GM12878 (cell line): ENCODE measurements around the gene INPP5D. TPM values are rescaled to one million over a fixed set of nuclear protein-coding genes. Genes with fewer than 3 reads are reported as not detected.

ENCODE experiments used
- ETV6 ChIP-seq, 2 experiments: fragments of 450-650 bp in 1 of 2; IDR thresholded peaks in 1 of 2; conservative IDR thresholded peaks in 1 of 2; 2 replicates each; pipeline ENCODE4 v1.6.1; 2014; ENCODE audit warnings: antibody characterized with exemption in 1 of 2, borderline replicate concordance in 1 of 2, low read depth in 1 of 2, mild to moderate bottlenecking in 1 of 2, moderate library complexity in 1 of 2
- IKZF2 ChIP-seq, 2 experiments: fragments of 450-650 bp; IDR thresholded peaks; 2 replicates each; pipeline ENCODE4 v1.6.1; 2017; ENCODE audit warnings: mild to moderate bottlenecking in 2 of 2, moderate library complexity in 2 of 2
- IRF4 ChIP-seq: IDR thresholded peaks from 2 replicates; pipeline ENCODE4 v1.6.1; 2011; ENCODE audit warnings: low read depth, low read length
- JUNB ChIP-seq: IDR thresholded peaks from 2 replicates; pipeline ENCODE4 v1.6.1; 2016; ENCODE audit warnings: antibody characterized with exemption, mild to moderate bottlenecking
- MTA2 ChIP-seq: fragments of 450-650 bp; IDR thresholded peaks from 2 replicates; pipeline ENCODE4 v1.6.1; 2016; ENCODE audit warnings: low read depth, mild to moderate bottlenecking, moderate library complexity
- NR2F1 ChIP-seq: fragments of 450-650 bp; conservative IDR thresholded peaks from 2 replicates; pipeline ENCODE4 v1.6.1; 2017; ENCODE audit warnings: mild to moderate bottlenecking
- POLR2A ChIP-seq: IDR thresholded peaks from 2 replicates; pipeline ENCODE4 v1.6.1; 2011; ENCODE audit warnings: low read depth, mild to moderate bottlenecking, low read length
- RB1 ChIP-seq: fragments of 450-650 bp; formaldehyde crosslinking; IDR thresholded peaks from 2 replicates; pipeline ENCODE4 v1.6.1; 2017; ENCODE audit warnings: mild to moderate bottlenecking, borderline replicate concordance
- WRNIP1 ChIP-seq: IDR thresholded peaks from 2 replicates; pipeline ENCODE4 v1.6.1; 2011; ENCODE audit warnings: low read depth, low read length, improper control_type of control experiment, borderline replicate concordance
- ZBED1 ChIP-seq: IDR thresholded peaks from 2 replicates; pipeline ENCODE4 v1.6.1; 2016; ENCODE audit warnings: borderline replicate concordance
- polyA plus RNA-seq, 11 experiments: library from polyadenylated mRNA; depleted of rRNA in 4 of 11; unstranded in 6 of 11; stranded (reverse) in 5 of 11; fragments of >200 nt; fragmentation: Nextera tagmentation in 4 of 11; fragmentation: Illumina TruSeq in 1 of 11; extraction: Ambion mirVana in 4 of 11; extraction: Trizol in 1 of 11; gene quantifications; 1 replicate in 1 of 11; 2 replicates in 10 of 11; pipeline versions ENCODE4 v1.2.1 to v1.2.3, GENCODE V29; 2011 to 2016; ENCODE audit warnings: inconsistent platforms in 2 of 11, missing spikeins in 2 of 11, low read depth in 1 of 11
- total RNA-seq, 4 experiments: library from RNA; depleted of rRNA in 3 of 4; stranded (reverse); fragments of >200 nt in 3 of 4; fragmentation: Illumina TruSeq in 1 of 4; extraction: Trizol in 1 of 4; gene quantifications; 2 replicates each; pipeline versions ENCODE4 v1.2.1 to v1.2.3, GENCODE V29; 2013 to 2021
- TF ChIP-seq, protein P1 (sequence below): fragments of 450-650 bp; formaldehyde crosslinking; IDR thresholded peaks from 2 replicates; pipeline ENCODE4 v1.5.0; 2022; ENCODE audit warnings: mild to moderate bottlenecking, missing genetic modification characterization
- TF ChIP-seq, protein P2 (sequence below): IDR thresholded peaks from 2 replicates; pipeline ENCODE4 v1.6.1; 2012; ENCODE audit warnings: low read depth, low read length, improper control_type of control experiment
- TF ChIP-seq, protein P3 (sequence below): IDR thresholded peaks from 2 replicates; pipeline ENCODE4 v1.6.1; 2011; ENCODE audit warnings: low read depth, low read length, improper control_type of control experiment, borderline replicate concordance
- TF ChIP-seq, protein P4 (sequence below): IDR thresholded peaks from 2 replicates; pipeline ENCODE4 v1.6.1; 2012; ENCODE audit warnings: improper control_type of control experiment, low read depth, low read length; ENCODE audit not compliant: insufficient replicate concordance

The INPP5D gene
- total and polyA plus RNA-seq, 10 of the 15 experiments (the other 5 are each of a cell fraction or from before 2014, with no cell fraction given) = 11.8 to 139 (median 88.8) TPM

DNA sequence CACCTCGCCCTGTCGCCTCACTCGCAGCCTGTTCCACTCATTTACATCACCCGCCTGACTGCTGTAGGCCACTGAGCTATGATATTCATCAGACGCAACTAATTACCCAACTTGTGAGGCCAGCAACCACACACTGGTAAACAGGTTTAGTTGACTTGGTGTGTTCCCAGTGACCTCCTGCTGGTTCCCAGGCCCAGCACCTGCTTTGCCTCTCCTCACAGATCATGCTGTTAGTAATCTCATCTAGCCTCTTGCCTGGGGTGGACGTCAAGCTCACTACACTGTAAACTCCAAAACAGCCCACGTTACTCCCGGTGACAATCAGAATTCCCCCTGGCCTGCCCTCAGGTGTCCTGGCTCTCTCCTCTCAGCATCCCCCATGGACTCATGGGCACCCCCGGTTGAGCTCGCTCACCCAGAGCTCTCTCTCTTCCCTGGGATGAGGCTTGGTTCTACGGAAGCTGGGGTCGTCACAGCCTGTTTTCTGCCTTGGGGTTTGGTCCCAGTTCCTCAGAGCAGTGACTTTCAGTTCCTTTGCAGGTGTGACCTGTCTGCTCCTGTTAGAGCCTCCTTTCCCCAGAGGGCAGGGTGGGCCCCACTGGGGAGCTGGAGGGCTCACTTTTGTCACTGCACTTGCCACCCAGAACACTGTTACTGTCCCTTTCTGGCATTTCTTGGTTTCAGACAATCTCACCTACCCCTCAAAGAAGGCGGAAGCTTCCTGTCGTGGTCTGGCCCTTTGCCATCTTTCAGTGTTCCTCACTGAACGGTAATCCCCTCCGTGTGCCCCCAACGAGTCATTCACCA lies 40.3 kb downstream of the INPP5D start (continued):
- TF ChIP-seq, protein P1, sequence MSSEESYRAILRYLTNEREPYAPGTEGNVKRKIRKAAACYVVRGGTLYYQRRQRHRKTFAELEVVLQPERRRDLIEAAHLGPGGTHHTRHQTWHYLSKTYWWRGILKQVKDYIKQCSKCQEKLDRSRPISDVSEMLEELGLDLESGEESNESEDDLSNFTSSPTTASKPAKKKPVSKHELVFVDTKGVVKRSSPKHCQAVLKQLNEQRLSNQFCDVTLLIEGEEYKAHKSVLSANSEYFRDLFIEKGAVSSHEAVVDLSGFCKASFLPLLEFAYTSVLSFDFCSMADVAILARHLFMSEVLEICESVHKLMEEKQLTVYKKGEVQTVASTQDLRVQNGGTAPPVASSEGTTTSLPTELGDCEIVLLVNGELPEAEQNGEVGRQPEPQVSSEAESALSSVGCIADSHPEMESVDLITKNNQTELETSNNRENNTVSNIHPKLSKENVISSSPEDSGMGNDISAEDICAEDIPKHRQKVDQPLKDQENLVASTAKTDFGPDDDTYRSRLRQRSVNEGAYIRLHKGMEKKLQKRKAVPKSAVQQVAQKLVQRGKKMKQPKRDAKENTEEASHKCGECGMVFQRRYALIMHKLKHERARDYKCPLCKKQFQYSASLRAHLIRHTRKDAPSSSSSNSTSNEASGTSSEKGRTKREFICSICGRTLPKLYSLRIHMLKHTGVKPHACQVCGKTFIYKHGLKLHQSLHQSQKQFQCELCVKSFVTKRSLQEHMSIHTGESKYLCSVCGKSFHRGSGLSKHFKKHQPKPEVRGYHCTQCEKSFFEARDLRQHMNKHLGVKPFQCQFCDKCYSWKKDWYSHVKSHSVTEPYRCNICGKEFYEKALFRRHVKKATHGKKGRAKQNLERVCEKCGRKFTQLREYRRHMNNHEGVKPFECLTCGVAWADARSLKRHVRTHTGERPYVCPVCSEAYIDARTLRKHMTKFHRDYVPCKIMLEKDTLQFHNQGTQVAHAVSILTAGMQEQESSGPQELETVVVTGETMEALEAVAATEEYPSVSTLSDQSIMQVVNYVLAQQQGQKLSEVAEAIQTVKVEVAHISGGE (CRISPR knock-in tag) = no peak
- TF ChIP-seq ZBED1 (peak; percentile 76; the same call in 1 of the 2 replicates), IKZF2 (IDR thresholded peaks at IDR 0.05) (peak; percentile 96 to 97), WRNIP1 (no peak), ETV6 (conservative IDR thresholded peaks at IDR 0.05 in 1 of 2, IDR thresholded peaks at IDR 0.05 in 1 of 2; ENCODE audit: borderline replicate concordance in 1 of 2, low read depth in 1 of 2) (peak in 1 of 2 experiments; percentile 98; a peak in 2 of 4 replicates), POLR2A (no peak; the same call in 1 of the 2 replicates), RB1 (peak; percentile 76; the same call in 1 of the 2 replicates), NR2F1 (peak; percentile 96), JUNB (0 out of 2 replicates have a peak, but pooled peaks have one; percentile 41), MTA2 (peak; percentile 89), IRF4 (peak; percentile 91)
- TF ChIP-seq, protein P2, sequence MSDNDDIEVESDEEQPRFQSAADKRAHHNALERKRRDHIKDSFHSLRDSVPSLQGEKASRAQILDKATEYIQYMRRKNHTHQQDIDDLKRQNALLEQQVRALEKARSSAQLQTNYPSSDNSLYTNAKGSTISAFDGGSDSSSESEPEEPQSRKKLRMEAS = peak; percentile 17; the same call in 1 of the 2 replicates
- TF ChIP-seq, protein P3, sequence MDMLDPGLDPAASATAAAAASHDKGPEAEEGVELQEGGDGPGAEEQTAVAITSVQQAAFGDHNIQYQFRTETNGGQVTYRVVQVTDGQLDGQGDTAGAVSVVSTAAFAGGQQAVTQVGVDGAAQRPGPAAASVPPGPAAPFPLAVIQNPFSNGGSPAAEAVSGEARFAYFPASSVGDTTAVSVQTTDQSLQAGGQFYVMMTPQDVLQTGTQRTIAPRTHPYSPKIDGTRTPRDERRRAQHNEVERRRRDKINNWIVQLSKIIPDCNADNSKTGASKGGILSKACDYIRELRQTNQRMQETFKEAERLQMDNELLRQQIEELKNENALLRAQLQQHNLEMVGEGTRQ = no peak
- TF ChIP-seq, protein P4, sequence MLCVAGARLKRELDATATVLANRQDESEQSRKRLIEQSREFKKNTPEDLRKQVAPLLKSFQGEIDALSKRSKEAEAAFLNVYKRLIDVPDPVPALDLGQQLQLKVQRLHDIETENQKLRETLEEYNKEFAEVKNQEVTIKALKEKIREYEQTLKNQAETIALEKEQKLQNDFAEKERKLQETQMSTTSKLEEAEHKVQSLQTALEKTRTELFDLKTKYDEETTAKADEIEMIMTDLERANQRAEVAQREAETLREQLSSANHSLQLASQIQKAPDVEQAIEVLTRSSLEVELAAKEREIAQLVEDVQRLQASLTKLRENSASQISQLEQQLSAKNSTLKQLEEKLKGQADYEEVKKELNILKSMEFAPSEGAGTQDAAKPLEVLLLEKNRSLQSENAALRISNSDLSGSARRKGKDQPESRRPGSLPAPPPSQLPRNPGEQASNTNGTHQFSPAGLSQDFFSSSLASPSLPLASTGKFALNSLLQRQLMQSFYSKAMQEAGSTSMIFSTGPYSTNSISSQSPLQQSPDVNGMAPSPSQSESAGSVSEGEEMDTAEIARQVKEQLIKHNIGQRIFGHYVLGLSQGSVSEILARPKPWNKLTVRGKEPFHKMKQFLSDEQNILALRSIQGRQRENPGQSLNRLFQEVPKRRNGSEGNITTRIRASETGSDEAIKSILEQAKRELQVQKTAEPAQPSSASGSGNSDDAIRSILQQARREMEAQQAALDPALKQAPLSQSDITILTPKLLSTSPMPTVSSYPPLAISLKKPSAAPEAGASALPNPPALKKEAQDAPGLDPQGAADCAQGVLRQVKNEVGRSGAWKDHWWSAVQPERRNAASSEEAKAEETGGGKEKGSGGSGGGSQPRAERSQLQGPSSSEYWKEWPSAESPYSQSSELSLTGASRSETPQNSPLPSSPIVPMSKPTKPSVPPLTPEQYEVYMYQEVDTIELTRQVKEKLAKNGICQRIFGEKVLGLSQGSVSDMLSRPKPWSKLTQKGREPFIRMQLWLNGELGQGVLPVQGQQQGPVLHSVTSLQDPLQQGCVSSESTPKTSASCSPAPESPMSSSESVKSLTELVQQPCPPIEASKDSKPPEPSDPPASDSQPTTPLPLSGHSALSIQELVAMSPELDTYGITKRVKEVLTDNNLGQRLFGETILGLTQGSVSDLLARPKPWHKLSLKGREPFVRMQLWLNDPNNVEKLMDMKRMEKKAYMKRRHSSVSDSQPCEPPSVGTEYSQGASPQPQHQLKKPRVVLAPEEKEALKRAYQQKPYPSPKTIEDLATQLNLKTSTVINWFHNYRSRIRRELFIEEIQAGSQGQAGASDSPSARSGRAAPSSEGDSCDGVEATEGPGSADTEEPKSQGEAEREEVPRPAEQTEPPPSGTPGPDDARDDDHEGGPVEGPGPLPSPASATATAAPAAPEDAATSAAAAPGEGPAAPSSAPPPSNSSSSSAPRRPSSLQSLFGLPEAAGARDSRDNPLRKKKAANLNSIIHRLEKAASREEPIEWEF = peak; percentile 55
